T47D (cell line): Measurements from ENCODE around the gene WNT4.

Experiments used
- DNase-seq, 2 experiments: peaks; one replicate each; pipeline versions ENCODE4 v3.0.0 to v3.0.0-alpha.2; 2011 to 2012; ENCODE audit warnings: low read depth in 1 of 2, low spot score in 1 of 2
- JUND ChIP-seq: IDR thresholded peaks from 2 replicates; pipeline ENCODE4 v1.6.1; 2012; ENCODE audit warnings: low read depth
- in situ Hi-C: cut with HindIII; loops from 2 replicates; pipeline ENCODE4 v1.10.0; 2016; ENCODE audit warnings: low sequenced_read_pairs, low pct_unique_long_range_greater_than_20kb

The WNT4 gene

DNA sequence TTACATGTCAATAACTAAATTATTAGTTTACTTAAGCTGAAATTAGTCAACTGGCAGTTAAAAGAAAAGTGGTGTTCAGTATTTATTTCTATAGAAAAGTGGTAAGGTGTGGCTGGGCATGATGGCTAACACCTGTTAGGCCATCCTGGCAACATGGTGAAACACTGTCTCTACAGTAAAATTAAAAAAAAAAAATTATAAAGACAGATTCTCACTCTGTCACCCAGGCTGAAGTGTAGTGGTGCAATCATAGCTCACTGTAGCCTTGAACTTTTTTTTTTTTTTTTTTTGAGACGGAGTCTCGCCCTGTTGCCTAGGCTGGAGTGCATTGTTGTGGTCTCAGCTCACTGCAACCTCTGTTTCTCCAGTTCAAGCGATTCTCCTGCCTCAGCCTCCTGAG, 32.9 kb downstream of the WNT4 start:
- no peak for TF ChIP-seq JUND
- in situ Hi-C loops = no loop called here
- no peak for DNase-seq

DNA sequence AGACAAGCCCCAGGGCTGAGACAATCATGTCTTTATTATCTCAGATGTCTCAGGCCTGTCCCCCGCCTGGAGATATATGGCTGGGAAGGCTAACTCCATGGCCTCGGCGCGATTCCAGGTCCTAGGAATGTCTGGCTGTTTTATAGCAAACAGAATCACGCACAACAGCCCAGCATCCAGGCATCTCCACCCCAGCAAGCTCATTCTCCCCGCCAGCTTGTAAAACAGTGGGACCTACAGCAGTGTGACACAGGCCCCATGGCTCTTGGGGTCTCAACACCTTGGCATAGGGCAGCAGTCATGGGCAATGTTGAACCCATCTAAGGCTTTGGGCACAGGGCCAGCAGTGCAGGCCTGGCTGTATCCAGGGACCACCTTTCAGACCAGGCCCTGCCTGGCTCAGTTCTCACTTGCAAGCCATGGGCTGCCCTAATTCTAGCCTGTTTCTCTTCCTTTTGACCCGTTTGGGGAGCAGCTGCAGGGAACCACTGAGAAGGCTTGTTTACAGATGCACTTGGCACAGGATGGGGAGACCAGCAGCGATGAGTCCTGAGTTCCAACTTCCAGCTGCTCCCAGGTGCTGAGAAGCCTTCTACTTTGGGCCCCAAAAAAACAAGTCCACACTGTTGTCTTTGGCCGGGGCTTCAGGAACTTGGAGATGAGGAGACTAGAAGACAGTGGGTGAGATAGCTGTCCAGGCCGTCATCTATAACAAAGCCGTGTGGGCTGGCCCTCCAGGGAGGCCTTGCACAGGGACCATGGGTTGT, 34.4 kb downstream of the WNT4 start:
- TF ChIP-seq JUND = no peak
- no peak for DNase-seq
- in situ Hi-C loops = no loop called here

GRCh38 chr1:22107126-22107525, 35.8 kb downstream of the WNT4 start:
- in situ Hi-C loops = no loop called here
- DNase-seq = no peak
- TF ChIP-seq JUND = no peak

- TF ChIP-seq JUND = no peak
- in situ Hi-C loops = no loop called here
- DNase-seq = peak; percentile 38 to 63
These were observed 37.2 kb downstream of the WNT4 start for GRCh38 chr1:22105611-22106207.

DNA sequence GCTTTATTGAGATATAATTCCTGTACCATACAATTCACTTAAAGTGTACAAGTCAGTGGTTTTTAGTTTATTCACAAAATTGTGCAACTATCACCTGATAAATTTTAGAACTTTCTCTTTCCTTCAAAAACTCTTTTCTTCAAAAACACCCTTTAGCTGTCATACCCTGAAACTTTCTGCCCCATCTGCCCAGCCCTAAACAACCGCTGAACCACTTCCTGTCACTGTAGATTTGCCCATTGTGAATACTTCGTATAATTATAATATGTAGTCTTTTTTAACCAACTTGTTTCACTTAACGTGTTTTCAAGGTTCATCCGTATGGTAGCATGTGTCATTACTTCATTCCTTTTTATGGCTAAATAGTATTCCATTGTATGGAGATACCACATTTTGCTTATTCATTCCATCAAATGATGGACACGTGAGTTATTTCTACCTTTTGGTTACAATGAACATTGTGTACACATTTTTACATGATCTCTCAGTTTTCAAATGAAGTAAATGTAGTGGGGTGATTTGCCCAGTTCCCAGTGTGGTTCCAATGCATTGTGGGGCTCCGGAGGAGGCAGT, 37.9 kb downstream of the WNT4 start:
- in situ Hi-C loops = no loop called here
- DNase-seq = no peak
- TF ChIP-seq JUND = no peak

DNA sequence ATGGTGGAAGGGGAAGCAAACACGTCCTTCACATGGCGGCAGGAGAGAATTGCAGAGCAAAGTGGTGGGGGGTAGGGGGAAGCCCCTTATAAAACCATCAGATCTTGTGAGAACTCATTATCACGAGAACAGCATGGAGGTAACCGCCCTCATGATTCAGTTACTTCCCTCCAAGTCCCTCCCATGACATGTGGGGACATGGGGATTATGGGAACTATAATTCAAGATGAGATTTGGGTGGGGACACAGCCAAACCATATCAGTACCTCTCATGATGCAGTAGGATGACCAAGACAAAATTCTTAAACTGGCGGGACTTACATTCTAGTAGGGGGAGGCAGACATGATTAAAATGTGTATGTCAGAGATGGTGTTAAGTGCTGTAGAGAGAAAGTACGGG, 38.8 kb downstream of the WNT4 start:
- TF ChIP-seq JUND = no peak
- no peak for DNase-seq
- in situ Hi-C loops = no loop called here

DNA sequence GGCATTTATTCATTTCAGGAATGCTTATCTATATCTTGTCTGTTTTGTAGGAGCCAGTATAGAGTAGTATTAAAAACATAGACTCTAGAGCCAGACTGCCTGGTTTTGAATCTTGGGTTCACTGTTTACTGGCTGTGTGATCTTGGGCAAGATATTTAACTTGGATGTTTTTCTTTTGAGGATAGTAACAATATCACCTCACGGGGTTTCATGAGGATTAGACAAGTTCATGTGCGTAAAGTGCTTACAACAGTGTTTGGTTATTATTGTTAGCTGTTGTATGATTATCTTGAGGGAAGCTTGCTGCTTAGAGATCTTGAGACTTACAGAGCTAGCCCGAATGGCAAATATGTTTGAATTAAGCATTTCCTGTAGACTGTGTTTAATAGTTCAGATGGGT, 40.2 kb downstream of the WNT4 start:
- no peak for TF ChIP-seq JUND
- DNase-seq = no peak
- in situ Hi-C loops = no loop called here

DNA sequence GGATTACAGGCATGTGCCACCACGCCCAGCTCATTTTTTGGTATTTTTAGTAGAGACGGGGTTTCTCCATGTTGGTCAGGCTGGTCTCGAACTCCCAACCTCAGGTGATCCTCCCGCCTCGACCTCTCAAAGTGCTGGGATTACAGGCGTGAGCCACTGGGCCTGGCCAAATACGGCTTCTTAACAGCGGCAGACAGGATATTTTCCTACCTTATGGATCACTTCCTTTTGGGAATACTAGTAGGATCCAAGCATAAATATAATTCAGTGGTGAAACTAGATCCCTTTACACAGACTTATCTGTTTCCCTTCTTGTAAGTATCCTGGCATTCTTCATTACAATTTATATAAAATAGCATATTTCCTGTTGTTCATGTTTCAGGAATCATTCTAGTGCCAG, 40.9 kb downstream of the WNT4 start:
- no peak for TF ChIP-seq JUND
- in situ Hi-C loops = no loop called here
- DNase-seq = no peak

DNA sequence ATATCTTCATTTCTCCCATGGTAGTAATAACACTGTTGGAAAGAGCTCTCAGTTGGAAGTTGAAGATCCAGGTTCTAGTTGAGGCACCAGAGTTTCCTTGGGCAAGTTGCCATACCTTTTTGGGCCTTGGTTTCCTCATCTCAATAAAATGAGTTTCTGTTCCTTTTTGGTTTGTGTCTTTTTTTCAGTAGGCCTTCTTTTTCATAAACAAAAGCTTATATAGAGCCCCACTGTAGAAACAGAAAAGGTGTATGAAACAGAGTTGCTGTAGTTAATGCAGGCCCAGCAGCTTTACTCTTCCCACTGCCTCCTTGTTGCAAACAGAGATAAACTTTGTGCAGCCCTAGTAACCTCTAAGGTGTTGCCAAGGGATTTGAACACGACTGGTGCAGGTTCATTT, 41.7 kb downstream of the WNT4 start:
- TF ChIP-seq JUND = no peak
- in situ Hi-C loops = no loop called here
- no peak for DNase-seq

DNA sequence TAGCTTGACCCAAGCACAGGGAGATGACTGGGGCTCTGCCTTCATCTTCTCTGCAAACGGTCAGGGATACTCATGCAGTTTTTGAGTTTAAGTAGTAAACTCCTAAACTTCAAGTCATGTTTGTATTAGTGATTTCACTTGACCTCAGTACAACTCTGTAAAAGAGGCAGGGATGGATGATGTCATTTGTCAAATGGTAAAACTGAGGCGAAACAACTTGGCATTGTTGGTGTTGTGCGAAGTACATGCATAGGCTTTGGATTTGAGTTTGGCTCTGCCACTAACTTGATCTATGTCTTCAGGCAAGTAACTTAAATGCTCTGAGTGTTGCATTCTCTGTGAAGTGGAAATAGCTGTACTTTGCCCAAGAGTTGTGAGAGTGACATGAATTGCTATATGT, 42.7 kb downstream of the WNT4 start:
- no peak for TF ChIP-seq JUND
- in situ Hi-C loops = no loop called here

DNA sequence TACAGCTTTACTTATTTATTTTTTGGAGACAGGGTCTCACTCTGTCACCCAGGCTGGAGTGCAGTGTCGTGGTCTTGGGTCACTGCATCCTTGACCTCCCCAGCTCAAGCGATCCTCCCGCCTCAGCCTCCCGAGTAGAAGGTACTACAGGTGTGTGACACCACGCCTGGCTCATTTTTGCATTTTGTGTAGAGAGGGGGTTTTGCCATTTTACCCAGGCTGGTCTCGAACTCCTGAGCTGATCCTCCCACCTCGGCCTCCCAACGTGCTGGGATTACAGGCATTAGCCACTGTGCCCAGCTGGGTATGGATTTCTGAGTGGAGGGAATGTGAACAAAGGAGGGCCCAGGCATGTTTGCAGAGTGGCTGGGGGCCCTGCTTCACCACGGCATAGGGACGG, 44.1 kb downstream of the WNT4 start:
- TF ChIP-seq JUND = no peak
- in situ Hi-C loops = no loop called here
- DNase-seq = no peak

More for the DNA sequence above, 42.7 kb downstream of the WNT4 start:
- no peak for DNase-seq

- DNase-seq = no peak
- in situ Hi-C loops = no loop called here
- TF ChIP-seq JUND = no peak
These were observed 46.4 kb downstream of the WNT4 start for GRCh38 chr1:22096463-22096862.

DNA sequence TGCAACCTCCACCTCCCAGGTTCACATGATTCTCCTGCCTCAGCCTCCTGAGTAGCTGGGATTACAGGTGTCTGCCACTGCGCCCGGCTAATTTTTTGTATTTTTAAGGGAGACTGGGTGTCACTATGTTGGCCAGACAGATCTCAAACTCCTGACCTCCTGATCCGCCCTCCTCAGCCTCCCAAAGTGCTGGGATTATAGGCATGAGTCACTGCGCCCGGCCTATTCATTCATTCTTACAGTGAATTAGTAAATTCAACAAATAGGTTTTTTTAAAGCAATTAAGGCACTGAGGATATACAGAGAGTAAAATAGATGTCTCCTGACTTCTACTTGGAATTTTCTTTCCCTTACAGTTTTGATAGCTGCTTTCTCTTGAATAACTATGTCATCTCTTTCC, 46.9 kb downstream of the WNT4 start:
- in situ Hi-C loops = no loop called here
- DNase-seq = no peak
- TF ChIP-seq JUND = no peak
